Transverse colon (tissue), 4 donors: ENCODE measurements around the gene OR14C36. TPM values are rescaled to one million over a fixed set of nuclear protein-coding genes. Genes with fewer than 3 reads are reported as not detected.

Experiments
- DNase-seq: peaks from one replicate; pipeline ENCODE4 v3.0.0-alpha.2; 2019
- H3K27ac ChIP-seq, 4 donors: fragments of 200-600 bp; sonication (generic); 2 replicates each; pipeline ENCODE4 v1.5.1; 2016 to 2018; ENCODE audit warnings: inconsistent platforms in 4 of 4
- H3K27me3 ChIP-seq: fragments of 200-600 bp; sonication (generic); 2 replicates; pipeline ENCODE4 v1.5.1; 2017; ENCODE audit warnings: inconsistent platforms
- H3K36me3 ChIP-seq, 4 donors: fragments of 200-600 bp; sonication (generic); 2 replicates each; pipeline ENCODE4 v1.5.1; 2017 to 2019; ENCODE audit warnings: inconsistent platforms in 4 of 4
- H3K4me1 ChIP-seq, 4 donors: fragments of 200-600 bp; sonication (generic); 2 replicates each; pipeline ENCODE4 v1.5.1; 2017 to 2020; ENCODE audit warnings: inconsistent platforms in 4 of 4
- H3K4me3 ChIP-seq, 4 donors: fragments of 200-600 bp; sonication (generic); 1 replicate in 1 of 4; 2 replicates in 3 of 4; pipeline versions ENCODE4 v1.5.1 to v1.6.1; 2017 to 2019; ENCODE audit warnings: inconsistent platforms in 4 of 4
- H3K9me3 ChIP-seq, 2 donors: fragments of 200-600 bp; sonication (generic); 2 replicates each; pipeline ENCODE4 v1.5.1; 2017 to 2019; ENCODE audit warnings: inconsistent platforms in 2 of 2
- CTCF ChIP-seq, 5 experiments: fragments of 200-600 bp in 3 of 5; fragments of 450-650 bp in 2 of 5; sonication (generic) in 3 of 5; IDR thresholded peaks; 1 replicate in 2 of 5; 2 replicates in 3 of 5; pipeline ENCODE4 v1.5.1; 2016 to 2017; ENCODE audit warnings: antibody characterized with exemption in 5 of 5, inconsistent platforms in 3 of 5, mild to moderate bottlenecking in 2 of 5, moderate library complexity in 1 of 5
- EP300 ChIP-seq: sonication (generic); formaldehyde crosslinking; IDR thresholded peaks from one replicate; pipeline ENCODE4 v1.6.1; 2017; ENCODE audit warnings: antibody characterized with exemption, low read depth
- POLR2A ChIP-seq: fragments of 450-650 bp; IDR thresholded peaks from one replicate; pipeline ENCODE4 v1.6.1; 2016; ENCODE audit warnings: antibody characterized with exemption, mild to moderate bottlenecking, moderate library complexity
- POLR2AphosphoS5 ChIP-seq, 3 donors: sonication (generic); formaldehyde crosslinking; IDR thresholded peaks; one replicate each; pipeline ENCODE4 v1.6.1; 2016; ENCODE audit warnings: antibody characterized with exemption in 3 of 3
- WGBS, 2 donors: methylation state at CpG; one replicate each; pipeline ENCODE4 v1.1.5; 2018; ENCODE audit warnings: low coverage in 1 of 2; 5-methylcytosine and 5-hydroxymethylcytosine counted together
- in situ Hi-C, 4 donors: fragments of 200-750 bp; cut with MboI; loops; one replicate each; pipeline versions ENCODE4 v1.15.0 to v1.15.1; 2017; ENCODE audit warnings: low sequenced_read_pairs in 3 of 4, low pct_ligation_motif_present in 1 of 4, low pct_unique_long_range_greater_than_20kb in 1 of 4
- intact Hi-C: fragments of 100-400 bp; cut with DNase I; formaldehyde crosslinking; loops from one replicate; pipeline ENCODE4 v1.15.1; 2023; ENCODE audit warnings: low total_unique reads
- total RNA-seq, 4 donors: library from RNA; depleted of rRNA; stranded (reverse); fragments of >200 nt; gene quantifications; one replicate each; pipeline ENCODE4 v1.1.0, GENCODE V29; 2016

Gene OR14C36
- total RNA-seq, 4 donors from 2014 or later, result not detected

DNA sequence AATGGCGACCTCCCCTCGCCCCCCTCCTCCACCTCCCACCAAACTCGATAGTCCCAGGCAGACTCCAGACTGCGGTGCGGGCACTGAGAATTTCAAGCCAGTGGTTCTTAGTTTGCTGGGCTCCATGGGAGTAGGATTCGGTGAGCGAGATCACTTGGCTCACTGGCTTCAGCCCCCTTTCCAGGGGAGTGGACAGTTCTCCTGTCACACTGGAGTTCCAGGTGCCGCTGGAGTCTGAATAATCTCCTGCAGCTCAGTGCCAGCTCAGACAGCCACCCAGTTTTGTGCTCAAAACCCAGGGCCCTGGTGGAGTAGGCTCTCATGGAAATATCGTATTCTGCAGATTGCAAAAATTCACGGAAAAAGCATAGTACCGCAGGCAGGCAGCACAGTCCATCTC is 31.8 kb upstream of the OR14C36 start:
- 91% methylated on average over 10 of the region's 11 CpGs; no CpG with 5 or more reads in 1 of the 2 donors for WGBS, 2 donors
- Histone ChIP-seq H3K4me1 (no peaks in the 10 kb centered on the region), H3K27ac (no peak overlapping the region), H3K4me3 (no peak overlapping the region), H3K36me3 (no peaks in the 10 kb centered on the region), H3K27me3 (no peaks in the 10 kb centered on the region), H3K9me3 (no peaks in the 10 kb centered on the region)
- in situ Hi-C loops, result no loop called here
- TF ChIP-seq EP300 (no peak), POLR2AphosphoS5 (IDR thresholded peaks at IDR 0.05) (no peak), POLR2A (no peak), CTCF (IDR thresholded peaks at IDR 0.05) (no peak)
- intact Hi-C loops, result no loop called here
- DNase-seq, result no peak

DNA sequence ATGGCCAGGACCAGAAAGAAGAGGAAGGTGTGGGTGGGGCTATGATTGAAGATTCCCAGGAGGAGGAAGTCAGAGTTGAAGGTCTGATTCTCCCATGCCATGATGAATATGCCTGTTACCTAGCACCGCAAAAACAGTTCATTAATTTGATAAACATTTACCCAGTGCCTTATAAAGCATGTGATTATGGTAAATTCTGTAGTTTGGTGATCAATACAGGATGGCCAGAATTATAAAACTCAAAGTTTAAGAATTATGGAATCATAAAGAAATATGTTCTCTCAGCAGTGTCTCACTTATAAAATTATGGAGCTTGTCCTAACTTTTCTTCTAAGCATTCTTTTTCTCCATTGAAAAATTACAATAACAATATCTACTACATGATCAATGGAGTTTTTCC is 24.1 kb upstream of the OR14C36 start, which contains the start of gene OR2M7:
Gene OR2M7, minus strand, starts transcription at position 101 of the 400 bp plus-strand sequence. Its CDS starts 0 bp downstream, at position 101.
- DNase-seq, result no peak
- no peaks in the 10 kb centered on the region for H3K27me3 ChIP-seq
- no peaks in the 10 kb centered on the region for H3K36me3 ChIP-seq
- 89 to 96% methylated on average over 1 of the region's 1 CpG for WGBS, 2 donors
- no peak within 1 kb of the TSS for H3K27ac ChIP-seq
- H3K9me3 ChIP-seq, result no peaks in the 10 kb centered on the region
- intact Hi-C loops (no loop called here), in situ Hi-C loops (no loop called here)
- H3K4me3 ChIP-seq, result no peak within 1 kb of the TSS
- TF ChIP-seq EP300 (no peak), CTCF (IDR thresholded peaks at IDR 0.05) (no peak), POLR2A (no peak), POLR2AphosphoS5 (IDR thresholded peaks at IDR 0.05) (no peak)
- H3K4me1 ChIP-seq, result no peaks in the 10 kb centered on the region

GRCh38 chr1:248343451-248343850 is 5.1 kb upstream of the OR14C36 start:
- WGBS, 2 donors, result 51 to 60% methylated on average over 3 of the region's 3 CpGs
- intact Hi-C loops, result no loop called here
- TF ChIP-seq POLR2A (no peak), CTCF (IDR thresholded peaks at IDR 0.05) (no peak)
- Histone ChIP-seq H3K36me3 (no peaks in the 10 kb centered on the region), H3K27ac (no peak overlapping the region), H3K4me1 (no peaks in the 10 kb centered on the region), H3K9me3 (no peaks in the 10 kb centered on the region), H3K4me3 (no peak overlapping the region), H3K27me3 (no peaks in the 10 kb centered on the region)
- in situ Hi-C loops, result no loop called here
- DNase-seq, result no peak

GRCh38 chr1:248359415-248359814 is 10.8 kb downstream of the OR14C36 start:
- Histone ChIP-seq H3K27me3 (no peaks in the 10 kb centered on the region), H3K27ac (no peak overlapping the region), H3K4me1 (no peaks in the 10 kb centered on the region), H3K9me3 (peaks cover 0 to 2% of the 10 kb centered on the region in 2 donors), H3K4me3 (no peak overlapping the region), H3K36me3 (no peaks in the 10 kb centered on the region)
- TF ChIP-seq POLR2A (no peak), CTCF (IDR thresholded peaks at IDR 0.05) (no peak), EP300 (no peak), POLR2AphosphoS5 (IDR thresholded peaks at IDR 0.05) (no peak)
- WGBS, 2 donors, result 64 to 92% methylated on average over 2 to 3 of the region's 3 CpGs
- in situ Hi-C loops (no loop called here), intact Hi-C loops (no loop called here)
- no peak for DNase-seq
